GM10266 (cell line): Measurements from ENCODE around the gene TMEM39B.

Experiments used
- DNase-seq: peaks from one replicate; pipeline ENCODE4 v3.0.0; 2012; ENCODE audit errors: extremely low spot score
- TF ChIP-seq, protein P1 (sequence below): IDR thresholded peaks from 2 replicates; pipeline ENCODE4 v1.5.1; 2012; ENCODE audit warnings: mild to moderate bottlenecking, low read depth; ENCODE audit not compliant: control insufficient read depth, insufficient read depth; ENCODE audit errors: missing control alignments

The TMEM39B gene

DNA sequence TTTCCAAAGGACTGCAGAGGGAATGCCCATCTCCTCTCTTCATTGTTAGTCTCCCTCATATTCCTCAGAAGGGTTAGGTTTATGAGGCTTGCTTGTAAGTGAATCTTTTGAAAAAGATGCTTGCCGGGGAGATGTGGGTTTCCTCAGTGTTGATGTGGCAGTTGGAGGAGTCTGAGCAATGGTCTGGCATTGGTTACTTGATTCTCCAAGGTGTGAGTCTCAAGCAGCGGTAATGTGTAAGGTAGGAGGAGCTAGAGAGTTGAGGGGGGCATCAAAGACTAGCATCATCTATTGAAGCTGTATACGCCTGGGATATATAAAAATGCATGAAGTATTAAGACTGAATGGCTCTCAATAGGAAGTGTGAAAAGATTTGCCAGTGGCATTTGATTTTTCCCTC is 37.6 kb upstream of the TMEM39B start:
- DNase-seq: no peak
- TF ChIP-seq, protein P1, sequence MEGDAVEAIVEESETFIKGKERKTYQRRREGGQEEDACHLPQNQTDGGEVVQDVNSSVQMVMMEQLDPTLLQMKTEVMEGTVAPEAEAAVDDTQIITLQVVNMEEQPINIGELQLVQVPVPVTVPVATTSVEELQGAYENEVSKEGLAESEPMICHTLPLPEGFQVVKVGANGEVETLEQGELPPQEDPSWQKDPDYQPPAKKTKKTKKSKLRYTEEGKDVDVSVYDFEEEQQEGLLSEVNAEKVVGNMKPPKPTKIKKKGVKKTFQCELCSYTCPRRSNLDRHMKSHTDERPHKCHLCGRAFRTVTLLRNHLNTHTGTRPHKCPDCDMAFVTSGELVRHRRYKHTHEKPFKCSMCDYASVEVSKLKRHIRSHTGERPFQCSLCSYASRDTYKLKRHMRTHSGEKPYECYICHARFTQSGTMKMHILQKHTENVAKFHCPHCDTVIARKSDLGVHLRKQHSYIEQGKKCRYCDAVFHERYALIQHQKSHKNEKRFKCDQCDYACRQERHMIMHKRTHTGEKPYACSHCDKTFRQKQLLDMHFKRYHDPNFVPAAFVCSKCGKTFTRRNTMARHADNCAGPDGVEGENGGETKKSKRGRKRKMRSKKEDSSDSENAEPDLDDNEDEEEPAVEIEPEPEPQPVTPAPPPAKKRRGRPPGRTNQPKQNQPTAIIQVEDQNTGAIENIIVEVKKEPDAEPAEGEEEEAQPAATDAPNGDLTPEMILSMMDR: no peak

DNA sequence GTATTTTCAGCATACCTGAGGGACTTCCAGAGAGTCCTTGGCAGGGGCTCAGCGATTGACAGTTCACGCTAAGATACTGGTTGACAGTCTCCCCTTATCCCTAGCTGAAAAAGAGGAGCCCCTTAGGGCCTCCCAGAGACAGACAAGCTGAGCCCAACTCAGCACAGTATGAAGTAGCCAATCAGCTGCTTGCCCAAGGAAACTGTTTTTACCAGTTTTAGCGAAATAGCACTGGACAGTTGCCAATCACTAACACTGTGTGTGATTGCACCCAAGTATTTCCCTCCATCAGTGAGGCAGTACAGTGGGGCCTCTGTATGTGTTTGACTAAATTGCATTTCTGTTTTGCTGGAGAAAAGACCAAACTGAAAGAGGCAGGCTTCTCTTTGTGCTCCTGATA is 32.0 kb upstream of the TMEM39B start:
- DNase-seq: no peak
- TF ChIP-seq, protein P1: no peak

DNA sequence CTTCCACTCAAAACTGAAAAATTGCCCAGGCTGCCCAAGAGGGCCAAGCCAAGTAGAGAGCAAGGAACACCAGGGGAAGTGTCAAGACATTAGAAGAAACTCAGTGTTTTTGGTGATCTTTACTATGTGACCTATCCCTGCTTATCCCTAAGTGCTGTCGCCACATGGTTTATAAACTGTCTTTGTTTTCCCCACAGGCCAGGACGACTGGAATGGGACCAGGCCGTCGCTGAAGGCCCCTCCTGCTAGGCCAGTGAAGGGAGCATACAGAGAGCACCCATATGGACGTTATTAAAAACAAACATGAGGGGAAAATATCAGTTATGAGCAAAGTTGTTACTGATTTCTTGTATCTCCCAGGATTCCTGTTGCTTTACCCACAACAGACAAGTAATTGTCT is 30.4 kb upstream of the TMEM39B start:
- TF ChIP-seq, protein P1: no peak
- no peak for DNase-seq

DNA sequence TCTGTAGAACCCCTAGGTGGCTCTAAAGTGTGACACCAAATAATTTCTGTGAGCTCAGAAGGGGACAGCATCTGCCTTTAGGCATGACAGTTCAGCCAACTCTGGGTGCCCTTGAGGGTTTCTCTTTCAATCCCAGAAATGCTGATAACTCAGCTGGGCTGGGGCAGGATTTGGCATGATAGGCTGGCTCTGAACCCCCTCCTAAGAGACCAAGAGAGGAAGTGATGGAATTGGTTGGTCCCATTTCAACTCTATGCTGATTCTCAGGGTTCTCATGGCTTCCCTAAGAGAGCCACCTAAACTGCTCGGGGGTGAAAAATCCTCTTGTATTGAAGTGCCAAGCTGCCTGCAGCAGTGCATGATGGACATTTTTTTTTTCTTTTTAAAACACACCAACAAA is 28.5 kb upstream of the TMEM39B start:
- TF ChIP-seq, protein P1: no peak
- DNase-seq: no peak

DNA sequence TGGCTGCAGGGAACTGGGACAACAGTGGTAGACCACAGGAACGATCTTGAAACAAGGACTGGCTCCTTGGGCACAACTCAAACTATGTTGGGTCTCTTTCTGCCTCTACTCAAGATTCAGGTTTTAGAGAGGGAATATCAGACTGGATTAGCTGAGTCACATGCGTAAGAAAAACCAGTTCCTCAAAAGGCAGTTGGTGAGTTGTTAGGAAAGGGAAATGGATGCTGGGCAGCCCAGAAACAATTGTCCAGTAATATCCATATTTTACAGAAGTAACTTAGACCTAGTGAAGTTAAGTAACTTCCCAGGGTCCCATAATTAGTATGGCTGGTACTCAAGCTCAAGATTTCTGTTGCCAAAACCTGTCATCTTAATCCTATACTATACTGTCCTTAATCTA is 27.0 kb upstream of the TMEM39B start:
- DNase-seq: no peak
- TF ChIP-seq, protein P1: no peak

DNA sequence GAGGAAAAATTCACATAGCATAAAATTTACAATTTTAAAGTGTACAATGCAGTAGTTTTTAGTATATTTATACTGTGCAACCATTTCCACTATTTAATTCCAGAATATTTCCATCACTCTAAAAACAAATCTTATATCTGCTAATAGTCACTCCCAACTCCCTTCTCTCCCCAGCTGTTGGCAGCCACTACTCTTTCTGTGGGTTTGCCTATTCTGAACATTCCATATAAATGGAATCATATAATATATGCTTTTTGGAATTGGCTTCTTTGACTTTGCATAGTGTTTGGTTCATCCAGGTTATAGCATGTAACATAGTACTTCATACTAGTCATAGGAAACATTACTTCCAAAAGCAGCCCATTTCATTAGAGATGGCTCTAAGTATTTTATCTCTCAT is 25.0 kb upstream of the TMEM39B start:
- DNase-seq: no peak
- TF ChIP-seq, protein P1: no peak

DNA sequence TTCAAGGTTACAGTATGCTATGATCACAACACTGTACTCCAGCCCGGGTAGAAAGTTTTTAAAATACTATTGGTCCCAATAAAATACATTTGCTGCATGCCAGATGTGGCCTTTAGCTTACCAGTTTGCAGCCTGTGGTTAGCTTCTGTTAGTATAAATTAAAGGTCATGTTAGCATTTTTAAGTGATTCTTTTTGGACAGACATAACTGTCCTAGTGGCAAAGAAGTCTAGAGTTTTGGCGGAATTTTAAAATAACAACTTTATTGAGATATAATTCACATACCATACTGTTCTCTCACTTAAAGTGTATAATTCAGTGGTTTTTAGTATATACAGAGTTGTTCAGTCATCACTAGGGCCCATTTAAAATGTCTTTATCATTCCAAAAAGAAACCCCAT is 24.3 kb upstream of the TMEM39B start:
- DNase-seq: no peak
- TF ChIP-seq, protein P1: no peak
